Ishikawa (cell line): ENCODE measurements around the gene MYLK.

Experiments
- CEBPB ChIP-seq: IDR thresholded peaks from 2 replicates; pipeline ENCODE4 v1.6.1; 2012
- CREB1 ChIP-seq: IDR thresholded peaks from 2 replicates; pipeline ENCODE4 v1.6.1; 2012; ENCODE audit warnings: low read depth
- EP300 ChIP-seq: IDR thresholded peaks from 2 replicates; pipeline ENCODE4 v1.6.1; 2012; ENCODE audit warnings: borderline replicate concordance
- FOXM1 ChIP-seq: IDR thresholded peaks from 2 replicates; pipeline ENCODE4 v1.6.1; 2012; ENCODE audit warnings: low read depth, borderline replicate concordance
- MAX ChIP-seq: IDR thresholded peaks from 2 replicates; pipeline ENCODE4 v1.6.1; 2012
- NFIC ChIP-seq: IDR thresholded peaks from 2 replicates; pipeline ENCODE4 v1.6.1; 2012
- RAD21 ChIP-seq: IDR thresholded peaks from 2 replicates; pipeline ENCODE4 v1.6.1; 2012; ENCODE audit warnings: low read depth
- REST ChIP-seq: IDR thresholded peaks from 2 replicates; pipeline ENCODE4 v1.6.1; 2012; ENCODE audit warnings: low read depth, mild to moderate bottlenecking
- TAF1 ChIP-seq: IDR thresholded peaks from 2 replicates; pipeline ENCODE4 v1.6.1; 2012; ENCODE audit warnings: low read depth, mild to moderate bottlenecking
- TCF12 ChIP-seq: IDR thresholded peaks from 2 replicates; pipeline ENCODE4 v1.6.1; 2012; ENCODE audit warnings: low read depth
- TEAD4 ChIP-seq: IDR thresholded peaks from 2 replicates; pipeline ENCODE4 v1.6.1; 2012
- YY1 ChIP-seq: IDR thresholded peaks from 2 replicates; pipeline ENCODE4 v1.6.1; 2012; ENCODE audit warnings: low read depth
- TF ChIP-seq, protein P1 (sequence below): IDR thresholded peaks from 2 replicates; pipeline ENCODE4 v1.6.1; 2012

DNA sequence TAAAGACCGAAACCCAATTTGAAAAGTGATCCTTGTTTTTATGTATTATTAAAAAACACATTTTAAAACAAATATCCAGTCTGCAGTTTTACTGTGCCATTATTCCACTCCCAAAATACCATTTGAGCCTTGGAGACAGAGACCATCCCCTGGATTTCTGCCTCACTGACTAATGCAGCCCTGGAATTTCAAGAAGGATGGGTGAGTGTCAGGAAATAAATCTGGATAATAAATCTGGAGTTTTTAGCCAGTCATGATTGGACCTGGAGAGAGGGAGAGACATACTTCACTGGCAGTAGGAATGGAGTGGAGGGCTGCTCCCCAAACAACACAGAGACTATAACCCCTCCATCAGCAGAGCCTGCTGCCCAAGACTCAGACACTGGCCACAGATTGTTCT is 123.3 kb downstream of the MYLK start:
- no peak for TF ChIP-seq TCF12
- TF ChIP-seq YY1 = no peak
- no peak for TF ChIP-seq FOXM1
- TF ChIP-seq REST = no peak
- TF ChIP-seq TAF1 = no peak
- TF ChIP-seq TEAD4 = no peak
- no peak for TF ChIP-seq NFIC
- no peak for TF ChIP-seq EP300
- TF ChIP-seq CREB1 = no peak
- TF ChIP-seq, protein P1, sequence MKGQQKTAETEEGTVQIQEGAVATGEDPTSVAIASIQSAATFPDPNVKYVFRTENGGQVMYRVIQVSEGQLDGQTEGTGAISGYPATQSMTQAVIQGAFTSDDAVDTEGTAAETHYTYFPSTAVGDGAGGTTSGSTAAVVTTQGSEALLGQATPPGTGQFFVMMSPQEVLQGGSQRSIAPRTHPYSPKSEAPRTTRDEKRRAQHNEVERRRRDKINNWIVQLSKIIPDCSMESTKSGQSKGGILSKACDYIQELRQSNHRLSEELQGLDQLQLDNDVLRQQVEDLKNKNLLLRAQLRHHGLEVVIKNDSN = no peak
- no peak for TF ChIP-seq RAD21
- no peak for TF ChIP-seq MAX
- no peak for TF ChIP-seq CEBPB
